Muscle of arm (tissue), 12 donors: ENCODE measurements around the gene HS6ST2. TPM values are rescaled to one million over a fixed set of nuclear protein-coding genes. Genes with fewer than 3 reads are reported as not detected.
"Not testable (repeated sequence)": the region's sequence is repeated elsewhere in the genome, so short reads cannot be mapped to it uniquely, and the experiment has no call there.

ENCODE experiments used
- DNase-seq: peaks from one replicate; pipeline ENCODE4 v3.0.0-alpha.2; 2013
- polyA plus RNA-seq, 12 donors: library from polyadenylated mRNA; unstranded; fragments of 120-200 nt; gene quantifications; one replicate each; pipeline ENCODE4 v1.2.1, GENCODE V29; 2013; ENCODE audit not compliant: insufficient read length in 12 of 12

The HS6ST2 gene
- polyA plus RNA-seq, 12 donors: 12.3 to 58.6 (median 43.8) TPM; not detected in 1

DNA sequence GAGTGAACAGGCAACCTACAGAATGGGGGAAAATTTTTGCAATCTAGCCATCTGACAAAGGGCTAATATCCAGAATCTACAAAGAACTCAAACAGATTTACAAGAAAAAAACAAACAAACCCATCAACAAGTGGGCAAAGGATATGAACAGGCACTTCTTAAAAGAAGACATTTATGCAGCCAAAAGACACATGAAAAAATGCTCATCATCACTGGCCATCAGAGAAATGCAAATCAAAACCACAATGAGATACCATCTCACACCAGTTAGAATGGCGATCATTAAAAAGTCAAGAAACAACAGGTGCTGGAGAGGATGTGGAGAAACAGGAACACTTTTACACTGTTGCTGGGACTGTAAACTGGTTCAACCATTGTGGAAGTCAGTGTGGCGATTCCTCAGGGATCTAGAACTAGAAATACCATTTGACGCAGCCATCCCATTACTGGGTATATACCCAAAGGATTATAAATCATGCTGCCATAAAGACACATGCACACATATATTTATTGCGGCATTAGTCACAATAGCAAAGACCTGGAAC, 13.3 kb downstream of the HS6ST2 start:
- DNase-seq: not testable (repeated sequence)

DNA sequence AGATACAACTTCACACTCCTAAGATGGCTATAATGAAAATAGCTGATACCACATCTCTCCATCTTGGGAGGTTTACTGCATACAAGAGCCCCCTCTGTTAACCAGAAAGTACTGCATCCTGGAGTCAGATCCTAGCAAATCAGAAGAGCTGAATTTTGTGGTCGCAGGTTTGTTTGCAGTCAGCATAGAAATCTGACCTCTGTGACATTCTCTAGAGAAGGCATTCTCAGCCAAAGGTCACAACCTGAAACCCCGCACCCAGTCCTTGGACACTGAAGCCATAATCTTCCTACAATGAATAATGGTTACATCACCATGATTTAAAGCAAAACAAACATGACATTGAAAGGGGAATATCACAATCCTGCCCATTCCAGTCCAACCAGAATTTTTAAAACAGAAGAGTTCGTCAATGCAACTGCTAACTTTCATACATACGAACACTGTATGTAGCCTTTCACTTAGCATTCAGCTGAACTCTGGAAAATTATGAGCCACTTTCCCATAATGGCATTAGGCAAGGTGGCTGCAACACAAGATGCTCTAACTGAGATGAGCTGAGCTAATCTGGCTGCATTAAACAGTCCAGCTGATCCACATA, 17.6 kb downstream of the HS6ST2 start:
- no peak for DNase-seq

DNA sequence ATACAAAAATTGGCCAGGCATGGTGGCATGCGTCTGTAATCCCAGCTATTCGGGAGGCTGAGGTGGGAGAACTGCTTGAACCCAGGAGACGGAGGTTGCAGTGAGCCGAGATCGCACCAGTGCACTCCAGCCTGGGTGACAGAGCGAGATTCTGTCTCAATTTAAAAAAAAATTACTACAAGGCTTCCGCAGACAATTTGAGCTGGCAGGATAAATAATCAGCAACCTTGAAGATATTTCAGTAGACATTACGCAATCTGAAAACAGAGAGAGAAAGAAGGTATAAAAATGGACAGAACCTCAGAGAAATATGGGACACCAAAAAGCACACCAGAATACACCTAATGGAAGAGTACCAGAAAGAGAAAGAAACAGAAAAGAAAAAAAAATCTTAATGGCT, 25.3 kb downstream of the HS6ST2 start:
- DNase-seq: no peak

DNA sequence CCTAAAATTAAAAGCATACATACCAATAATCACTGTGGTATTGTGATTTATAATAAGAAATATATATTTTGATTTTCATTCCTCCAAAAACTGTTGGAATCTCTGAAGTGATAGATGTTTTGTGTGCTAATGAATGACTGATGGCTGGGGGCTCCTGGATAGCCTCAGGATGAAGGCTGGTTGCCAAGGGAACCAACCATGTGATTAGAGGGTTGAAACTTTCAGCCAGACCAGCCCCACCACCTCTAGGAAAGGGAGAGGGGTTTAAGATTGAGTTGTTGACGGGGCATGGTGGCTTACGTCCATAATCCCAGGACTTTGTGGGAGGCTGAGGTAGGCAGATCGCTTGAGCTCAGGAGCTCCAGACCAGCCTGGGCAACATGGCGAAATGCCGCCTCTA, 34.0 kb downstream of the HS6ST2 start:
- DNase-seq: no peak

DNA sequence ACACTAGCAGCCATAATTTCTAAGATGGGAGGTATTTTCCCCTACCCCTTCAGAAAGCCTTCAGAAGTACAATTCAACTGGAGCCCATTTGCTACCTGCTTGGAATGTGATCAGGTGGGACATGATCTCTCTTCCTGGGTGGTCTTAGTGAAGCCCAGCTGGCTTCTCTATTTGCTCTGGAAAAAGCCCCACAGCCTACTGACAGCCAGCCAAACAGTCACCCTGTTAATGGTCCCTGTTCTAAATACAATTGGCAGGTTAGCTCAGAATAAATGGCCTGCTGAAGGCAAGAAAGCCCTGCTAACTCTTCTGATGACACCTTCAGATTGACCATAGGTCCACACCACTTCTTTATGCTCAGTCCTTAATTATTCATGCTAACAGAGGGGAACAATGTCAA, 39.9 kb downstream of the HS6ST2 start:
- no peak for DNase-seq

DNA sequence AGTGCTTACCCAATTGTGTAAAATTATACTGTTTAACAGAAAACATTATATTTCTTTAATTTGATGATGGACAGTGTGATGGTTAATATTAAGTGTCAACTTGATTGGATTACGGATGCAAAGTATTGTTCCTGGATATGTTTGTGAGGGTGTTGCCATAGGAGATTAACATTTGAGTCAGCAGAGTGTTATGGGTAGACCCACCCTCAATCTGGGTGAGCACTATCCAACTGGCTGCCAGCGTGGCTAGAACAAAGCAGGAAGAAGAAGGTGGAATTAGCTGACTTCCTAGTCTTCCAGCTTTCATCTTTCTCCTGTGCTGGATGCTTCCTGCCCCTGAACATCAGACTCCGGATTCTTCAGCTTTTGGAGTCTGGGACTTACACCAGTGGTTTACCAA, 42.1 kb downstream of the HS6ST2 start:
- no peak for DNase-seq

DNA sequence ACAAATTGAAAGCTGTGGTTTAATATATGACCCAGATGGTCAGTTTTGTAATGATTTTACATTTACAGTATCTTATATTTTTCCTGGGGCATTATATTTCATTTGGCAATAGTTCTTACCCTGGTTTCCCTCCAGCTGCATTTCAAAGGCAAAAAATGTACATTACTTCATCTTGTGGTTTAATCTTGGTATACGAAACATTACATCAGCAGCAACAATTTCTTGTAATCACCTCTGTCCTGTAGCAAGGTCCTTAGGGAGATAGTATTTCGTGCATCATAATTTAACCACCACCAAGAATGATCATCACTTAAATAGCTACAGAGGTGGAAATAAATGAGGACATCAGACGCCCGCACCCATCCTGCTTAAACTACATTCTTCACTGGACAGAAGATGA, 48.8 kb downstream of the HS6ST2 start:
- DNase-seq: no peak

DNA sequence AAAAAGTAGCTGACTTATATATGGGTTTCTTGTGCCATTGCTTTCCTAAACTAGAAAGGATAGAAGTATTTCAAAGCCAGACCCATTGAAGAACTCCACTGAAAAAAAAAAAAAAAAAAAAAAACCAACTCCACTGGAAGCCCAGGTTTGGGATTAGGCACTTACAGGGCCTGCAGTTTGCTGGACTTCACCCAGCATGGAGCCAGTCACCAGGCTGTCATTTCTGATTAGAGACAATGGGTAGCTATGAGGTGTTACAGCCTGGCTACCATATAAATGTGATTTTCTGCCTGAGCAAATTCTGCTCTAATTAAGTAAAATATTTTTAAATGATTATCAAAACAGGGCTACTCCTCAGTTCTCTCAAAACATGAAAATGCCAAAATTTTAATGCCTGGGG, 49.5 kb downstream of the HS6ST2 start:
- no peak for DNase-seq

DNA sequence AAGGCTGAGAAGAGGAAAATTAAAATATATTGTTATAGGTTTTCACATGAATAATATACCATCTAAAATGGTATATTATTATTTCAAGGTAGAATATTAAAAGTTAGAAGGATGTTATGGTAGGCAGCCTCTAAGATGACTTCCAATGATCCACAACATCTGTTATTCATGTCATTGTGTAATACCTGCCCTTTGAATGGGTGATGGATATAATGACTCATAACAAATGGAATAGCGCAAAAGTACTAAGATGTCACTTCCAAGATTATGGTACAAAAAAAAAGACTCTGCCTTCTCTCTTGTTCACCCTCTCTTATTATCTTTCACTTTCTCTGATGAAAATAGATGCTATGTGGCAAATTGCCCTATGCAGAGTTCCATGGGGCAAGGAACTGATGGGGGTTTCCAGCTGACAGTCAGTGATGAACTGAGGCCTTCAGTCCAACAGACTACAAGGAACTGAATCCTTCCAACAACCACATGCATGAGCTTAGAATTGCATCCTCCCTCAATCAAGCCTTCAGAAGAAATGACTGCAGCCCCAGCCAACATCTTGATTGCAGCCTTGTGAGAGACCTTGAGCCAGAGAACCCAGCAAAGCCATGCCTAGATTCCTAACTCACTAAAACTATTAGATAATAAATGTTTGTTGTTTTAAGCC, 57.7 kb downstream of the HS6ST2 start:
- no peak for DNase-seq

DNA sequence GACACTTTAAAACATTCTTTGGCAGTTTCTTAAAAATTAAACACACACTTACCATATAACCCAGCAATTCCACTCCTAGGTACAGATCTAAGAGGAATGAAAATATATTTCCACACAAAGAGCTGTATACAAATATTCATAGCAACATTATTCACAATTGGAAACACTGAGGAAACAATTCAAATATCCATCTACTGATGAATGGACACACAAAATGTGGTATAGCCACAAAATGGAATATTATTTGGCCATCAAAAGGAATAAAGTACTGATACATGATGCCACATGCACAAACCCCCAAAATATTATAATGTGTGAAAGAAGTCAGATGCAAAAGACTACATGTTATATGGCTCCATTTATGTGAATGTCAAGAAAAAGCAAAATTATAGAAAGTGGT, 70.9 kb downstream of the HS6ST2 start:
- no peak for DNase-seq

DNA sequence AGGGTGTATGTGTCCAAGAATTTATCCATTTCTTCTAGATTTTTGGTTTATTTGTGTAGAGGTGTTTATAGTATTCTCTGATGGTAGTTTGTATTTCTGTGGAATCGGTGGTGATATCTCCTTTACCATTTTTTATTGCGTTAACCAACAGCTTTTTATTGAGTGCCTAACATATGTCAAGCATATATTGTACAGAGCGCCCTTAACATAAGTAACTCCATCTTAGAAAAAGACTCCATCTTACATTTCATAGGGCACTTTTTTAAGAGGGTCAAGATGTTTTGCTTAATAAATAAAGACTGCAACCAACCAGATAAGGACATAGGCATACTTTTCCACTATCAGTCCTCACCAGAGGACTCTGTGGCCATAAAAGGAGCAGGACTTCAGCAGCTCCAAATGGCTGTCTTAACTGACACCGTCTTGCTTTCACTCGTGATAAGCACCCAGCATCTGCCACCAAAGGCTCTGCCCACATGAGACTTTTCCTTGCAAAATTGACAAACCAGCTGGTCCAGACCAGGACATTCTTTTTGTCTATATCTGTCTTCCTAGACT, 75.0 kb downstream of the HS6ST2 start:
- DNase-seq: no peak

DNA sequence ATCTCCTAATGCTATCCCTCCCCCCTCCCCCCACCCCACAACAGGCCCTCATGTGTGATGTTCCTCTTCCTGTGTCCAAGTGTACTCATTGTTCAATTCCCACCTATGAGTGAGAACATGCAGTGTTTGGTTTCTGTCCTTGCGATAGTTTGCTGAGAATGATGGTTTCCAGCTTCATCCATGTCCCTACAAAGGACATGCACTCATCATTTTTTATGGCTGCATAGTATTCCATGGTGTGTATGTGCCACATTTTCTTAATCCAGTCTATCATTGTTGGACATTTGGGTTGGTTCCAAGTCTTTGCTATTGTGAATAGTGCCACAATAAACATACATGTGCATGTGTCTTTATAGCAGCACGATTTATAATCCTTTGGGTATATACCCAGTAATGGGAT, 77.7 kb downstream of the HS6ST2 start:
- DNase-seq: not testable (repeated sequence)

DNA sequence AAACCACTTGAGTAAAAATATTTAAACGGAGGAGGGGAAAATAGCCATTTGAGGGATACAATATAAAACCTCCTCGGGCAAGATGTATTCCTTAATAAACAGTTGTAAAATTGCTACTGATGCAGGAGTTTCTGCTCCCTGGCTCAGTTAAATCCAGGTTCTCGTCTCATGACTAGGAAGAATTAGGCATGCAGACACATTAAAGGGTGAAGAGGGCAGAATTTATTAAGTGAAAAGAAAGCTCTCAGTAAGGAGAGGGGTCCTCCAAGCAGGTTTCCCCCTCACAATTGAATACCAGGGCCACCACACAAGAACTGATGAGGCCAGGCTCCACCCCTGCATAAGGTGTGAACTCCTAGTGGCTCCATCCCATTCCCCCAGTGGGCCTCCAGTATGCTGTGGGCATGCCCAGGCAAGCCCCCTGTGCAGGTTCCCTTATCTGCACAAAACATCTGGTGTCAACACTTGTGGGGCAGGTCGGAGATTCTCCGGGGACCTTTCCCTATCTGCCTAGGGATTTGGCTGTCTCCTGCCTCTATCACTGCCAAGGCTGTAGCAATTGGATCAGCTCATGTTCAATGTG, 80.4 kb downstream of the HS6ST2 start:
- DNase-seq: no peak

DNA sequence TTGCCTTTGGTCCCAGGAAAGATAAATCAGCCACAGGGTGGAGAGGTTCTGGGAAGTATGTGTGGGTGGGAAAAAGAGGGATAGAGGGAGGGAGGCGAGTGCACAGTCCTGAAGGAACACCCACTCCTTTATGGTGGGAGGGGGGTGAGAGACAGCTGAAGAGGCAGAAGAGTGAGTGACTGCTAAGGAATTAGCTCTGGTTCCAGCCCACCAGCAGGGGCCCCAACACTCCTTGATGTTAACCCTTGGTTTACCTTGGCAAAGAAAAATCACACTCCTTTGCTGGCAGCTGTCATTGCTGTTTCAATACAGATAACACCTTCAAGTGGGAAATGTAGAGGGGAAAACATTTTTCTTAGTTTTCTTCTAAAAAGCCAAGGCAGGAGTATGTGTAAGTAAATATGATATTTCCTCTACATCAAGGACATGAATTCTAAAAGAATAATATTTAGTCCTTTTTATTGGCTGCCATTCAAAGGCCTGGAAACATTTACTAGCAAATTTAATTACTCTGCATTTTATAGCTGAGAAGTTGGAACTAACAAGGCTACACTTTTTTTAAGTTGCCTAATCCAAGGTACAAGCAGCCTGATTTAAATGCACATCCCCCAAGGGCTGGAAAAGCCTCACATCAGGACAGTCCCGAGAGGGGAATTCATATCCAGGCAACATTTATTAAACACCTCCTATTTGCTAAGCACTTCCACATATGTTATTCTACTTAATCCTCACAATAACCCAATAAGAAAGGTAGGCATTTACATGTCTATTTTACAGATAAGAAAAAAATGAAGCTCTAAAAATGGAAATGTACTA, 81.7 kb downstream of the HS6ST2 start:
- DNase-seq: no peak

DNA sequence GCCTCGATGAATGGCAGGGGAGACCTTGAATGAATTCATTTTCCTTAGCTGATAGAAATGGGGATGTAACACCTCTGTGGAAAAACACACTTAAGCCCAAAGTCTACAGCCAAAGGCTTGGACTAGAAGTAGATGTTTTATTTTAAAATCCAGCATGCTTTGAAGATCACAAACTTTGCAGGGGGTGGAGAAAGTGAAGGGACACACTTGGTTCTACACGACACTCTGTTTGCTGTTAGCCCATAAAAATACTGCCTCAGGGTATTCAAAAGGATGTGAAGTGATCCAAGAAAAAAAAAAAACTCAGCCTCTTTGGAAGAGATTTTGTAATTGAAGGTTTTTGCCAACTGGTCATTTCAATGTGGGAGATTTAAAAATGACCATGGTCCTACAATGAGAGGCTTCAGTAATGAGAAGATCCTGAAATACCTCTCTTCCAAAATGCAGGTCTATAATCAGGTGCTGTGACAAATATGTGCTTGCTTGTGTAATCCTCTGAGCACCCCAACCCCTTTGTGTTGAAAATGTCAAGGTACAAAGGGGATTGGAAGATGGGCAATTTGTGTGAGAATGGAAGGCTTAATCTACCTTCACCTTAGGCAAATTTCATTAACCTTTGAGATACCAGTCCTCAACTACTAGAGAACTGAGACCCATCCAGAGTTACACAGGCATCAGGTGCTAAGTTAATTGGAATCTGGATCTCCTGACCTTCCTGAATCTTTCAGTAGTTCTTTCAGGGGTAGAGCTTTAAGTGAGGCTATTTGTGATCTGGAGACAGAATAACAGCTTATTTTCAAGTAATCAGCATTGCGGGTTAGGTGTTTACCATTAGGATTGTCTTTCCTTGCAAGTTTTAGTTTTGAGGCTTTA, 82.5 kb downstream of the HS6ST2 start:
- DNase-seq: no peak

DNA sequence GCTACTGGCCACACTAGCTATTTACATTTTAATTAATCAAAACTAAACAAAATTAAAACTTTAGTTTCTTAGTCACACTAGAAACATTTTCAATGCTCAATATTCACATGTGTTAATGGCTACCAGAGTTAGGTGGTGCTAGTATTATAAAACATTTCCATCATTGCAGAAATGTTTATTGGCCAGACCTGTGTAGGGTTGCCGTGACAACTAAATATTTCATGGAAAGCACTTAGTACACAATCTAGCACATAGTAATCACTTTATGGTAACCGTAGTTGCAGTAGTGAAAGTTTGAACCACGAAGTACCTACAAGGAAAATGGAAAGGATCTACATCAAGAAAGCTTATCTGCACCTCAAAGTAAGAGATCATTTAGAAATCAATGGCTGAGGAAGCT, 95.9 kb downstream of the HS6ST2 start:
- no peak for DNase-seq

DNA sequence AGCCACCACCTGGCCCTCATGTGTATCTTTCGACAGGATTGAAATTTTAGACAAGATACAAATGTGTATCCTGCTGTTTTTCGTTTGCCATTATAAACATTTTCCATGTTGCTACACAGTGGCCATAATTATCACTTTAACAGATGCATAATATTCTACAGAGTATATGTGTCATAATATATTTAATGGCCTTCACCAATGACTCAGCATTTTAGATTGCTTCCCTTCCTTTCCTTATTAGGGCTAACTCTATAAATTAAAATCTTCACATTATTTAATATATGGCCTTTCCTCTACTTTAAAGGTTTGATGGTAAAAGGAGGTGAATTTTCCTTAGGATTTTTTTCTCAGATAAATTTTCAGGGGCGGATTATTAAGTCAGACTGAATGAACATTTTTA, 97.4 kb downstream of the HS6ST2 start:
- no peak for DNase-seq

DNA sequence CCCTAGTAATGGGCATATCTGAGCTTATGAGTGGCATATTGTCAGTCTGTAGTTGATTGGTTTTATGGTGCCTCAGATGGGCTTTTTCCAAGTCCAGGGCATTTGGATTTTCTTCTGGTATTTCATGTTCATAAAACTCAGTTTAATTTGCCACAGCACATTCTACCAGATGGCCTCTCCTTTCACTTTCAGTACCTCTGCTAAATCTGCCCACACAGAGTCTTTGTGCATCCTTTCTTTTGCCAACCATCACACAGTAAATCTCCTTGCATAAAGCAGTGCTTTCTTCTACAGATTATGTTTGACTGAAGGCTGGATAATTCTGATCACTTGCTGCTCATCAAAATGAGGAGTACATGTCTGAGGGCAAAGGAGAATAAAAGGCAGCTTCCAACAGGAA, 98.2 kb downstream of the HS6ST2 start:
- DNase-seq: no peak

DNA sequence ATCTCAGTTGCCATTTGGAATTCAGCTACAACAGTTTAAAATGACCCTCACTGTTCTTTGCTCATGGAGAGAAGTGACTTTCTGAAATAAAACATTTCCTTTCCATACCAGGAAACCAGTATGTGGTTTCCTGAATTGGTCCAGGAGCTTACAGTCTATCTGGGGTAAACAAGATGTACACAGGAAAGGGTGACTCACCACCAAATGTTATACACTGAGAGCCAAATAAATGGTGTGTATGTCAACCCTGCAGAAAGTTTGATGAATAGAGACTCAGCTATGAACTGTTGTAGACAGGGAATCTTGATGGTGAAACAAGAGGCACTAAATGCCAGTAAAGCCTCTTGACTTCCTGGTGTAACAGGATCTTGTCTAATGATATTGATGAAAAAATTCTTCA, 100.4 kb downstream of the HS6ST2 start:
- no peak for DNase-seq

DNA sequence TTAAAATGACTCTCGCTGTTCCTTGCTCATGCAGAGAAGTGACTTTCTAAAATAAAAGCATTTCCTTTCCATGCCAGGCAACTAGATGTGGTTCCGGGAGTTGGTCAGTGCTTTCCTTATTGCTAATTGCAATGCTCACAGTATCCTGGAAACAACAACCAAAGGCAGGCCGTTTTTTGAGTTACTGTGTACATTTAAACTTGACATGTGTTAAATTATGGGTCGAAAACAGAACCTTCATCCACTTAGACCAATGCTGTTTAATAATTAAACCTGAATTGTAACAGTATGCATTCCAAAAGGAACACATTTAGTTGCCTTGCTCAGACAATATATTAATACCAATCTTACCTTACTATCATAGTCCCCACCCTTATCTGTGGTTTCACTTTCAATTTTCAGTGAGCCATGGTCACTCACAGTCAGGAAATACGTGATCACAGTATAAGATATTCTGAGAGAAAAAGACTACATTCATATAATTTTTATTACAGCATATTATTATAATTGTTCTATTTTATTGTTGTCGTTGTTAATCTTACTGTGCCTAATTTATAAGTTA, 102.6 kb downstream of the HS6ST2 start:
- no peak for DNase-seq

DNA sequence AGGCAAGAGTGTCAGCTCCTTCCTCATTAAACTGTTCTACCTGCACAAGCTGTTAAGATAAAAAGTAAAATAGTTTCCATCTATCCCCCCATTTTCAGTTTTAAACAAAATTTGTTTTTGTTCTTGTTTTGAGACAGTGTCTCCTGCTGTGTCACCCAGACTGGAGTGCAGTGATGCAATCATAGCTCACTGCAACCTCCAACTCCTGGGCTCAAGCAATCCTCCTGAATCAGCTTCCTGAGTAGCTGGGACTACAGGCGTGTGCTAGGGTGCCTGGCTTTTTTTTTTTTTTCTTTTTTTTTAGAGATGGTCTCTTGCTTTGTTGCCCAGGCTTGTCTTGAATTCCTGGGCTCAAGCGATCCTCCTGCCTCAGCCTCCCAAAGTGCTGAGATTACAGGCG, 105.4 kb downstream of the HS6ST2 start:
- no peak for DNase-seq
